GM23338 (cell line): ENCODE data around the gene DAZAP1. TPM values are rescaled to one million over a fixed set of nuclear protein-coding genes. Genes with fewer than 3 reads are reported as not detected.

Experiments
- ATAC-seq: fragments of 200-7000 bp; cut with Tn5 transposase; 3 replicates; pipeline ENCODE4 v1.9.1; 2020
- DNase-seq: peaks from one replicate; pipeline ENCODE4 v3.0.0-alpha.2; 2015; ENCODE audit warnings: low spot score
- H2AFZ ChIP-seq: fragments of 200-600 bp; sonication (generic); 2 replicates; pipeline ENCODE4 v1.8.0; 2016; ENCODE audit warnings: antibody characterized with exemption, mild to moderate bottlenecking, moderate library complexity
- H3F3A ChIP-seq: fragments of 200-600 bp; sonication (generic); replicated peaks from 2 replicates; pipeline ENCODE4 v1.8.0; 2017; ENCODE audit warnings: antibody characterized with exemption, mixed run types, low read depth
- H3K27ac ChIP-seq: fragments of 200-600 bp; sonication (generic); 2 replicates; pipeline ENCODE4 v1.6.1; 2016; ENCODE audit warnings: low read depth
- H3K27me3 ChIP-seq: fragments of 200-600 bp; sonication (generic); 2 replicates; pipeline ENCODE4 v1.8.0; 2016; ENCODE audit warnings: mild to moderate bottlenecking, mixed run types, moderate library complexity; ENCODE audit not compliant: insufficient read depth
- H3K36me3 ChIP-seq: fragments of 200-600 bp; sonication (generic); 2 replicates; pipeline ENCODE4 v1.8.0; 2016; ENCODE audit warnings: mild to moderate bottlenecking; ENCODE audit not compliant: insufficient read depth
- H3K4me1 ChIP-seq: fragments of 200-600 bp; sonication (generic); 2 replicates; pipeline ENCODE4 v1.8.0; 2016; ENCODE audit warnings: mild to moderate bottlenecking, moderate library complexity; ENCODE audit not compliant: insufficient read depth
- H3K4me2 ChIP-seq: fragments of 200-600 bp; sonication (generic); 2 replicates; pipeline ENCODE4 v1.7.1; 2017; ENCODE audit warnings: mixed run types
- H3K4me3 ChIP-seq: fragments of 200-600 bp; sonication (generic); 2 replicates; pipeline ENCODE4 v1.6.1; 2016; ENCODE audit warnings: mixed run types
- H3K79me2 ChIP-seq: fragments of 200-600 bp; sonication (generic); replicated peaks from 2 replicates; pipeline ENCODE4 v1.8.0; 2017; ENCODE audit warnings: mild to moderate bottlenecking; ENCODE audit not compliant: insufficient read depth
- H3K9me2 ChIP-seq: fragments of 200-600 bp; sonication (generic); 2 replicates; pipeline ENCODE4 v1.8.0; 2017; ENCODE audit not compliant: insufficient read depth
- H4K20me1 ChIP-seq: fragments of 200-600 bp; sonication (generic); replicated peaks from 2 replicates; pipeline ENCODE4 v1.8.0; 2017; ENCODE audit warnings: mild to moderate bottlenecking; ENCODE audit not compliant: insufficient read depth
- H3K27ac Mint-ChIP-seq: 2 replicates; pipeline ENCODE4 v1.8.0; 2020; ENCODE audit warnings: inconsistent platforms, mild to moderate bottlenecking, moderate library complexity, mixed read lengths
- H3K27me3 Mint-ChIP-seq: 3 replicates; pipeline ENCODE4 v1.8.0; 2022; ENCODE audit warnings: low read depth, mild to moderate bottlenecking, moderate library complexity, mixed read lengths, inconsistent platforms; ENCODE audit not compliant: insufficient read depth, poor library complexity
- H3K36me3 Mint-ChIP-seq: 3 replicates; pipeline ENCODE4 v1.8.0; 2021; ENCODE audit warnings: low read depth, mild to moderate bottlenecking, inconsistent platforms, moderate library complexity, mixed read lengths
- H3K4me1 Mint-ChIP-seq: 3 replicates; pipeline ENCODE4 v1.8.0; 2020; ENCODE audit warnings: mild to moderate bottlenecking, inconsistent platforms, mixed read lengths
- H3K4me3 Mint-ChIP-seq: 3 replicates; pipeline ENCODE4 v1.8.0; 2021; ENCODE audit warnings: moderate library complexity, mild to moderate bottlenecking, inconsistent platforms, mixed read lengths
- H3K9me3 Mint-ChIP-seq: 3 replicates; pipeline ENCODE4 v1.8.0; 2020; ENCODE audit warnings: moderate library complexity, mild to moderate bottlenecking, inconsistent platforms, mixed read lengths
- CREB1 ChIP-seq: fragments of 250-450 bp; sonication (Bioruptor Pico); IDR thresholded peaks from 2 replicates; pipeline ENCODE4 v1.5.0; 2020; ENCODE audit warnings: low read depth, mild to moderate bottlenecking, moderate library complexity
- CTCF ChIP-seq, 2 experiments: fragments of 200-600 bp in 1 of 2; sonication (generic) in 1 of 2; conservative IDR thresholded peaks; 2 replicates each; pipeline versions ENCODE4 v1.5.1 to v1.6.1; 2016 to 2017; ENCODE audit warnings: antibody characterized with exemption in 2 of 2, low read depth in 2 of 2, mild to moderate bottlenecking in 2 of 2, moderate library complexity in 1 of 2
- EZH2 ChIP-seq: fragments of 200-600 bp; sonication (generic); IDR thresholded peaks from one replicate; pipeline ENCODE4 v1.8.0; 2017; ENCODE audit warnings: antibody characterized with exemption, mild to moderate bottlenecking, low read depth; ENCODE audit not compliant: unreplicated experiment
- EZH2phosphoT487 ChIP-seq: fragments of 200-600 bp; sonication (generic); IDR thresholded peaks from one replicate; pipeline ENCODE4 v1.8.1; 2018; ENCODE audit warnings: antibody characterized with exemption; ENCODE audit not compliant: unreplicated experiment
- JUNB ChIP-seq: IDR thresholded peaks from one replicate; pipeline ENCODE4 v1.6.1; 2016; ENCODE audit warnings: antibody characterized with exemption; ENCODE audit not compliant: unreplicated experiment
- NANOG ChIP-seq: IDR thresholded peaks from 2 replicates; pipeline ENCODE4 v1.6.1; 2016; ENCODE audit warnings: antibody characterized with exemption, borderline replicate concordance
- POLR2AphosphoS5 ChIP-seq: IDR thresholded peaks from 2 replicates; pipeline ENCODE4 v1.6.1; 2016; ENCODE audit warnings: antibody characterized with exemption, low read depth
- REST ChIP-seq: IDR thresholded peaks from one replicate; pipeline ENCODE4 v1.6.1; 2018; ENCODE audit warnings: antibody characterized with exemption; ENCODE audit not compliant: unreplicated experiment
- STAT1 ChIP-seq: IDR thresholded peaks from one replicate; pipeline ENCODE4 v1.6.1; 2016; ENCODE audit warnings: antibody characterized with exemption; ENCODE audit not compliant: unreplicated experiment
- ZNF114 ChIP-seq: fragments of 250-450 bp; sonication (Bioruptor Pico); IDR thresholded peaks from 2 replicates; pipeline ENCODE4 v1.5.0; 2020; ENCODE audit warnings: mild to moderate bottlenecking, moderate library complexity
- ZNF331 ChIP-seq: fragments of 250-450 bp; sonication (Bioruptor Pico); IDR thresholded peaks from 2 replicates; pipeline ENCODE4 v1.5.0; 2020; ENCODE audit warnings: low read depth, mild to moderate bottlenecking, moderate library complexity
- ZNF462 ChIP-seq: fragments of 250-450 bp; sonication (Bioruptor Pico); IDR thresholded peaks from 2 replicates; pipeline ENCODE4 v1.5.0; 2020; ENCODE audit warnings: mild to moderate bottlenecking, moderate library complexity
- polyA plus RNA-seq: library from polyadenylated mRNA; unstranded; fragments of >200 nt; fragmentation: Nextera tagmentation; extraction: Ambion mirVana; gene quantifications from 2 replicates; pipeline ENCODE4 v1.2.1, GENCODE V29; 2016
- total RNA-seq: library from RNA; depleted of rRNA; stranded (reverse); fragments of >200 nt; shearing (Covaris generic); gene quantifications from 2 replicates; pipeline ENCODE4 v1.2.3, GENCODE V29; 2014
- TF ChIP-seq, protein P1 (sequence below): IDR thresholded peaks from 2 replicates; pipeline ENCODE4 v1.6.1; 2016; ENCODE audit warnings: antibody characterized with exemption

Gene DAZAP1
- total and polyA plus RNA-seq, 2 experiments from 2014 or later, result 44.1 to 194 TPM

DNA sequence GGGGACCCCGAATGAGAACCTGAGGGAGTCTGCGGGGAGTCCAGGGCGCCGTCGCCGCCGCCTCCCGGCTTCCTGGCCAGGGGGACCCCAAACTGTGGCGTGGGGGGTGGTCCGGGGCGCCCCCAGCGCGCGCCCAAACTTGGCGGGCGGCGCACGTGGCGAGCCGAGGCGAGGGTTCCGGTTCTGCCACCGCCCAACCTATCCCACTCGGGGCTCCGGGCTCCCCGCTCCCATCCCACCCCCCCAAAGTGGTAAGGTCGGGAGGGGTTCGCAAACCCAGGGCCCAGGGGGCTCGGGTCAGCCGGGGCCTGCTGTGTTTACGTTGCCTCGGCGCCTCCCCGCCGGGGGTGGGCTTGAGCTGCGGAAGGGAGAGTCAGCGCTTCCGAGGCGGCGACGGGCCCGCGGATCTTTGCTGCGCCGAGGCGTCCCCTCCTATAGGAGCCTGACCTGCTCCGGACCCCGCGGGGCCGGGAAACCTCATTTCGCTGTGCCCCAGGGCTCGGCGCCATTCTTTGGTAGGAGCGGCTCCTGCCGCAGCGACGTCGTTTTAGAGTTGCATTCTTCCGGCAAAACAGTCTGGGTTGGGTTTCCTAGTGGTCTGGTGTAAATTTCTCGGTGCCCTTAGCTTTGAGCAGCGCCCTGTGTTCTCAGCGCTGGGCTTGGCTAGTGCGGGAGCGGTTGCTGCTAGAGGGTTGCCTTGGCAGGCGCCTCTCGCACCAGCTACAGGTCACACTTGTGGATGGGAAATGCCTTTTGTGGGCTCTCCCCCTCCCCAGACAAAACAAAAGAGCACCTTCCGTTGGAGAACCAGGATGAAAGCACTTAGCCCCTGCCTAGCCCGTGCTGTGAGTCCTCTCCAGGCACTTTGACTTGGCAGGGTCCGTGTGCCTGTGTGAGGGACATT lies 1.2 kb downstream of the DAZAP1 start:
- Histone ChIP-seq H3K4me2 (peak overlapping the region; percentile 96), H3K27ac (peak overlapping the region; percentile 59; the same call in 1 of the 2 replicates), H3K36me3 (no peaks in the 10 kb centered on the region), H2AFZ (no peak overlapping the region), H4K20me1 (peaks cover 42% of the 10 kb centered on the region), H3K79me2 (peaks cover 58% of the 10 kb centered on the region), H3F3A (peaks cover 6% of the 10 kb centered on the region; the same call in 1 of the 2 replicates), H3K9me2 (no peaks in the 10 kb centered on the region), H3K4me1 (peaks cover 10% of the 10 kb centered on the region; the same call in 1 of the 2 replicates), H3K4me3 (peak overlapping the region; percentile 96), H3K27me3 (no peaks in the 10 kb centered on the region)
- H3K4me3 Mint-ChIP-seq, result peak overlapping the region; percentile 95
- peak overlapping the region; percentile 93 for H3K27ac Mint-ChIP-seq
- peaks cover 35% of the 10 kb centered on the region for H3K4me1 Mint-ChIP-seq
- ATAC-seq (peak; percentile 22), DNase-seq (peak; percentile 59)
- H3K27me3 Mint-ChIP-seq, result peaks cover 20% of the 10 kb centered on the region
- no peaks in the 10 kb centered on the region for H3K9me3 Mint-ChIP-seq
- no peak for TF ChIP-seq ZNF462 (CRISPR knock-in tag)
- TF ChIP-seq JUNB, result no peak
- TF ChIP-seq STAT1, result no peak
- no peak for TF ChIP-seq ZNF114 (CRISPR knock-in tag)
- no peak for TF ChIP-seq EZH2phosphoT487
- TF ChIP-seq EZH2, result no peak
- TF ChIP-seq REST, result no peak
- TF ChIP-seq CTCF (conservative IDR thresholded peaks at IDR 0.05; ENCODE audit: low read depth in 2 of 2), result no peak
- TF ChIP-seq POLR2AphosphoS5, result no peak
- TF ChIP-seq CREB1 (CRISPR knock-in tag), result no peak
- TF ChIP-seq, protein P1, sequence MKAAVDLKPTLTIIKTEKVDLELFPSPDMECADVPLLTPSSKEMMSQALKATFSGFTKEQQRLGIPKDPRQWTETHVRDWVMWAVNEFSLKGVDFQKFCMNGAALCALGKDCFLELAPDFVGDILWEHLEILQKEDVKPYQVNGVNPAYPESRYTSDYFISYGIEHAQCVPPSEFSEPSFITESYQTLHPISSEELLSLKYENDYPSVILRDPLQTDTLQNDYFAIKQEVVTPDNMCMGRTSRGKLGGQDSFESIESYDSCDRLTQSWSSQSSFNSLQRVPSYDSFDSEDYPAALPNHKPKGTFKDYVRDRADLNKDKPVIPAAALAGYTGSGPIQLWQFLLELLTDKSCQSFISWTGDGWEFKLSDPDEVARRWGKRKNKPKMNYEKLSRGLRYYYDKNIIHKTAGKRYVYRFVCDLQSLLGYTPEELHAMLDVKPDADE, result no peak
- TF ChIP-seq ZNF331 (CRISPR knock-in tag), result no peak
- no peak for TF ChIP-seq NANOG
- H3K36me3 Mint-ChIP-seq, result peaks cover 26% of the 10 kb centered on the region
